DMS153 treated with DMSO at 0.1 percent for 48 hours (cell line): ENCODE results near the gene FRS3.
A peak's percentile ranks its signal among the peaks of the same experiment; 100 is the strongest.

Source experiments
- DNase-seq: peaks from one replicate; lab custom pipeline; 2025; ENCODE audit not compliant: unreplicated experiment; lab: John Stamatoyannopoulos, UW

FRS3 gene

GRCh38 chr6:41730531-41731436, 48.9 kb downstream of the FRS3 start:
- no peak for DNase-seq

- DNase-seq: no peak
Measured at GRCh38 chr6:41729624-41730023, 50.1 kb downstream of the FRS3 start.

- DNase-seq: no peak
Measured at GRCh38 chr6:41728954-41729353, 50.7 kb downstream of the FRS3 start.

GRCh38 chr6:41728073-41728936, 51.4 kb downstream of the FRS3 start:
- DNase-seq: peak; percentile 63

- DNase-seq: no peak
Measured at GRCh38 chr6:41727705-41728072, 52.0 kb downstream of the FRS3 start.

- DNase-seq: no peak
Measured at GRCh38 chr6:41726876-41727275, 52.8 kb downstream of the FRS3 start.

- DNase-seq: no peak
Measured at GRCh38 chr6:41724586-41725501, 54.9 kb downstream of the FRS3 start.

GRCh38 chr6:41724228-41724580, 55.5 kb downstream of the FRS3 start:
- no peak for DNase-seq

GRCh38 chr6:41723530-41724227, 56.0 kb downstream of the FRS3 start:
- DNase-seq: peak; percentile 76

GRCh38 chr6:41722969-41723529, 56.7 kb downstream of the FRS3 start:
- DNase-seq: no peak

GRCh38 chr6:41721414-41721813, 58.3 kb downstream of the FRS3 start:
- DNase-seq: no peak

- DNase-seq: no peak
Measured at GRCh38 chr6:41720783-41721182, 58.9 kb downstream of the FRS3 start.

- no peak for DNase-seq
Measured at GRCh38 chr6:41720262-41720620, 59.5 kb downstream of the FRS3 start.
